Osteoblast (primary cell): ENCODE results near the gene FMR1. TPM values are rescaled to one million over a fixed set of nuclear protein-coding genes. Genes with fewer than 3 reads are reported as not detected.
A peak's percentile ranks its signal among the peaks of the same experiment; 100 is the strongest.

Experiments
- DNase-seq: peaks from one replicate; pipeline ENCODE4 v3.0.0; 2011; ENCODE audit warnings: low spot score, mixed read lengths; ENCODE audit not compliant: insufficient read length; ENCODE audit errors: missing footprints
- H2AFZ ChIP-seq: 2 replicates; pipeline ENCODE4 v1.6.0; 2011; ENCODE audit warnings: mild to moderate bottlenecking, low read length
- H3K27ac ChIP-seq: 2 replicates; pipeline ENCODE4 v1.5.1; 2011; ENCODE audit warnings: mild to moderate bottlenecking, low read depth, low read length, moderate library complexity
- H3K27me3 ChIP-seq: 2 replicates; pipeline ENCODE4 v1.6.0; 2012; ENCODE audit warnings: mild to moderate bottlenecking, control low read depth, inconsistent platforms, low read length, moderate library complexity; ENCODE audit not compliant: insufficient read depth
- H3K36me3 ChIP-seq: 2 replicates; pipeline ENCODE4 v1.5.1; 2011; ENCODE audit warnings: mild to moderate bottlenecking, low read length, control low read depth, moderate library complexity; ENCODE audit not compliant: insufficient read depth
- H3K4me1 ChIP-seq: 2 replicates; pipeline ENCODE4 v1.5.1; 2011; ENCODE audit warnings: mild to moderate bottlenecking, low read length, control low read depth, moderate library complexity; ENCODE audit not compliant: insufficient read depth
- H3K4me2 ChIP-seq: 2 replicates; pipeline ENCODE4 v1.6.0; 2011; ENCODE audit warnings: mild to moderate bottlenecking, low read length; ENCODE audit not compliant: insufficient read depth
- H3K4me3 ChIP-seq: fragments of 200-600 bp; sonication (generic); 3 replicates; pipeline ENCODE4 v1.5.1; 2012; ENCODE audit warnings: mild to moderate bottlenecking, low read length, inconsistent platforms; ENCODE audit not compliant: insufficient read depth
- H3K79me2 ChIP-seq: 2 replicates; pipeline ENCODE4 v1.6.0; 2012; ENCODE audit warnings: mild to moderate bottlenecking, low read length, control low read depth, inconsistent platforms; ENCODE audit not compliant: insufficient read depth
- H3K9me3 ChIP-seq: 2 replicates; pipeline ENCODE4 v1.5.1; 2011; ENCODE audit warnings: low read depth, low read length, control low read depth
- H4K20me1 ChIP-seq: 2 replicates; pipeline ENCODE4 v1.6.0; 2012; ENCODE audit warnings: mild to moderate bottlenecking, low read length, control low read depth; ENCODE audit not compliant: insufficient read depth
- total RNA-seq: library from RNA; depleted of rRNA; stranded (reverse); fragments of >200 nt; gene quantifications from 2 replicates; pipeline ENCODE4 v1.2.3, GENCODE V29; 2012
- TF ChIP-seq, protein P1 (sequence below): IDR thresholded peaks from 2 replicates; pipeline ENCODE4 v1.5.1; 2011; ENCODE audit warnings: mild to moderate bottlenecking, low read depth, low read length, moderate library complexity; ENCODE audit errors: extremely low read depth

FMR1 gene
- 33.3 and 35.8 TPM in 2 replicates for total RNA-seq

DNA sequence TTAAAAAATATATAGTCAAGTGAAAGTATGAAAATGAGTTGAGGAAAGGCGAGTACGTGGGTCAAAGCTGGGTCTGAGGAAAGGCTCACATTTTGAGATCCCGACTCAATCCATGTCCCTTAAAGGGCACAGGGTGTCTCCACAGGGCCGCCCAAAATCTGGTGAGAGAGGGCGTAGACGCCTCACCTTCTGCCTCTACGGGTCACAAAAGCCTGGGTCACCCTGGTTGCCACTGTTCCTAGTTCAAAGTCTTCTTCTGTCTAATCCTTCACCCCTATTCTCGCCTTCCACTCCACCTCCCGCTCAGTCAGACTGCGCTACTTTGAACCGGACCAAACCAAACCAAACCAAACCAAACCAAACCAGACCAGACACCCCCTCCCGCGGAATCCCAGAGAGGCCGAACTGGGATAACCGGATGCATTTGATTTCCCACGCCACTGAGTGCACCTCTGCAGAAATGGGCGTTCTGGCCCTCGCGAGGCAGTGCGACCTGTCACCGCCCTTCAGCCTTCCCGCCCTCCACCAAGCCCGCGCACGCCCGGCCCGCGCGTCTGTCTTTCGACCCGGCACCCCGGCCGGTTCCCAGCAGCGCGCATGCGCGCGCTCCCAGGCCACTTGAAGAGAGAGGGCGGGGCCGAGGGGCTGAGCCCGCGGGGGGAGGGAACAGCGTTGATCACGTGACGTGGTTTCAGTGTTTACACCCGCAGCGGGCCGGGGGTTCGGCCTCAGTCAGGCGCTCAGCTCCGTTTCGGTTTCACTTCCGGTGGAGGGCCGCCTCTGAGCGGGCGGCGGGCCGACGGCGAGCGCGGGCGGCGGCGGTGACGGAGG is at the start of gene FMR1:
Gene FMR1 (plus strand): TSS at position 728 of the 831 bp plus-strand sequence. CDS start 261 bp downstream, outside the sequence.
- Histone ChIP-seq H3K4me2 (peak within 1 kb of the TSS; percentile 89), H3K4me1 (peaks cover 9% of the 10 kb centered on the region), H3K79me2 (peaks cover 41% of the 10 kb centered on the region), H3K27ac (peak within 1 kb of the TSS; percentile 62), H2AFZ (peak within 1 kb of the TSS; percentile 89), H3K4me3 (peak within 1 kb of the TSS; percentile 80), H3K9me3 (no peaks in the 10 kb centered on the region), H3K36me3 (no peaks in the 10 kb centered on the region), H4K20me1 (peaks cover 5% of the 10 kb centered on the region), H3K27me3 (no peaks in the 10 kb centered on the region)
- TF ChIP-seq, protein P1, sequence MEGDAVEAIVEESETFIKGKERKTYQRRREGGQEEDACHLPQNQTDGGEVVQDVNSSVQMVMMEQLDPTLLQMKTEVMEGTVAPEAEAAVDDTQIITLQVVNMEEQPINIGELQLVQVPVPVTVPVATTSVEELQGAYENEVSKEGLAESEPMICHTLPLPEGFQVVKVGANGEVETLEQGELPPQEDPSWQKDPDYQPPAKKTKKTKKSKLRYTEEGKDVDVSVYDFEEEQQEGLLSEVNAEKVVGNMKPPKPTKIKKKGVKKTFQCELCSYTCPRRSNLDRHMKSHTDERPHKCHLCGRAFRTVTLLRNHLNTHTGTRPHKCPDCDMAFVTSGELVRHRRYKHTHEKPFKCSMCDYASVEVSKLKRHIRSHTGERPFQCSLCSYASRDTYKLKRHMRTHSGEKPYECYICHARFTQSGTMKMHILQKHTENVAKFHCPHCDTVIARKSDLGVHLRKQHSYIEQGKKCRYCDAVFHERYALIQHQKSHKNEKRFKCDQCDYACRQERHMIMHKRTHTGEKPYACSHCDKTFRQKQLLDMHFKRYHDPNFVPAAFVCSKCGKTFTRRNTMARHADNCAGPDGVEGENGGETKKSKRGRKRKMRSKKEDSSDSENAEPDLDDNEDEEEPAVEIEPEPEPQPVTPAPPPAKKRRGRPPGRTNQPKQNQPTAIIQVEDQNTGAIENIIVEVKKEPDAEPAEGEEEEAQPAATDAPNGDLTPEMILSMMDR: no peak
- DNase-seq: peak; percentile 99

DNA sequence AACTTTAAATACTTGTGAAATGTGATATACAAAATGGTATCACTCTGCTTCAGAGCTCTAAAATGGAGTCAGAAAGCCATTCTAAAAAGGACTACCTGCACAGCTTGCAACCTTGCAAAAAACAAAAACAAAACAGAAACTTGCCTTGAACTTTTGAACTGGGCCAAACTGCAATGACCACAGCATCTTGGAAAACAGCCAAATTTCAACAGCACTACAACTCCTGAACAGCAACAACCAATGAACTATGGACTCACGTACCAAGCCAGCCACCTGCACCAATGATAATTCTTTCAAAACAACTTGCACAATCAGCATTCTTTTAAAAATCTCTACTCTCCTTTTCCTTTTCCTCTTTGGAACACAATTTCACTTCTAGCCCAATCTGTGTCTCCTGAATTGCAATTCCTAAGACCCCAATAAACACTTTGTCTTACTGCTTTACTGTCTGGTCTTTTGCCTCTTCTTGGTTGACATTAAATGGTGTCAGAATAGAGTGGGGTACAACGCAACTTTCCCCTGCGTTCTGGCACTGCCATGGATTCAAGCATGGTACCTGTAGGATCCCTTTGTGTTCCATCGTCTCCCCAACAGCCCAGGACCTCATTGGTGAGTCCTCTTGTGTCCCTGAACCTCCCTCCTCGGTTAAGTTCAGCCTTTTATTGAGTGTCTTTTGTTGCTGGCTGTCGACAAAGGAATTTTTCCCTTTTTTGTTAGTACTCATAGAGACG is 35.7 kb upstream of the FMR1 start:
- H2AFZ ChIP-seq: no peak overlapping the region
- H3K4me2 ChIP-seq: no peak overlapping the region
- no peaks in the 10 kb centered on the region for H3K36me3 ChIP-seq
- H3K9me3 ChIP-seq: peaks cover 2% of the 10 kb centered on the region
- no peaks in the 10 kb centered on the region for H3K4me1 ChIP-seq
- H3K79me2 ChIP-seq: no peaks in the 10 kb centered on the region
- no peak overlapping the region for H3K4me3 ChIP-seq
- TF ChIP-seq, protein P1: no peak
- no peak for DNase-seq
- H3K27me3 ChIP-seq: no peaks in the 10 kb centered on the region
- H4K20me1 ChIP-seq: no peaks in the 10 kb centered on the region
- no peak overlapping the region for H3K27ac ChIP-seq

DNA sequence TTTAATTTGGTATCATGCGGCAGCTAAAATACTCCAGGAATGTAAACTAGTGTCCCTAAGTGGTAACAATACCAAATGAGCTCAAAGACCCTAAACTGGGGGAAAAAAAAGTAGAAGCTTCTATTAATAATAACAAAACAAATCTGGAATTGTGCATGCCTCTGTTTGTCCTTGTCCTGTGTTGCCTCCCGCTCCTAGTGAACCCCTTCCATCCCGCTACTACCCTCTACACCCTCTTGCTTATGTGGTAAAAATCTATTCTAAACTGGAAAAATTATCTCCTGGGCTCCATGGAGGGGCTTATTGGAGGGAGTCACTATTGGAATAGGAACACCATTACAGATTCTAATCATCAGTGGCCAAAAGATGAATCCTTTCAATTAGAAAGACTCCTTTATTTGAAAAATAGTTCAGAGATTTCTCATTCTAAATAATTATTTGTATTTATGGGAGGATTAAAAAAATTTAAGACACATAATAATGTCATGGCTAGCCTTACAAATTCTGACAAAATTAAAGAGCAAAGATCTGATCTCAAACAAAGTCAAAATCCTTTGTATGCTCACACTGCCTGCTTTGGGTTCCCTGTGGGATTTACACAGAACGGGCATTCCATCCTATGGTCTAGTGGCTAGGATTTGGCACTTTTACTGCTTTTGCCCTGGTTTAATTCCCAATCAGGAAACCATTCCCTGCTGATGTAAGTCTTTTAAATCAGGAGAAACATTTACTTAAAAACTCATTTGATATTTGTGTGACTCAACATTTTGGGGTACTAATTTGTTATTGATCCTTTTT is 34.7 kb upstream of the FMR1 start:
- no peaks in the 10 kb centered on the region for H3K79me2 ChIP-seq
- no peaks in the 10 kb centered on the region for H3K36me3 ChIP-seq
- H2AFZ ChIP-seq: no peak overlapping the region
- H3K27ac ChIP-seq: no peak overlapping the region
- H3K9me3 ChIP-seq: peaks cover 2% of the 10 kb centered on the region
- TF ChIP-seq, protein P1: no peak
- no peaks in the 10 kb centered on the region for H3K27me3 ChIP-seq
- H3K4me1 ChIP-seq: no peaks in the 10 kb centered on the region
- H4K20me1 ChIP-seq: no peaks in the 10 kb centered on the region
- no peak for DNase-seq
- H3K4me2 ChIP-seq: no peak overlapping the region
- H3K4me3 ChIP-seq: no peak overlapping the region
